Measurements from ENCODE around the gene TSTD1.
"Not testable (repeated sequence)": the region's sequence is repeated elsewhere in the genome, so short reads cannot be mapped to it uniquely, and the experiment has no call there.

TSTD1 gene

DNA sequence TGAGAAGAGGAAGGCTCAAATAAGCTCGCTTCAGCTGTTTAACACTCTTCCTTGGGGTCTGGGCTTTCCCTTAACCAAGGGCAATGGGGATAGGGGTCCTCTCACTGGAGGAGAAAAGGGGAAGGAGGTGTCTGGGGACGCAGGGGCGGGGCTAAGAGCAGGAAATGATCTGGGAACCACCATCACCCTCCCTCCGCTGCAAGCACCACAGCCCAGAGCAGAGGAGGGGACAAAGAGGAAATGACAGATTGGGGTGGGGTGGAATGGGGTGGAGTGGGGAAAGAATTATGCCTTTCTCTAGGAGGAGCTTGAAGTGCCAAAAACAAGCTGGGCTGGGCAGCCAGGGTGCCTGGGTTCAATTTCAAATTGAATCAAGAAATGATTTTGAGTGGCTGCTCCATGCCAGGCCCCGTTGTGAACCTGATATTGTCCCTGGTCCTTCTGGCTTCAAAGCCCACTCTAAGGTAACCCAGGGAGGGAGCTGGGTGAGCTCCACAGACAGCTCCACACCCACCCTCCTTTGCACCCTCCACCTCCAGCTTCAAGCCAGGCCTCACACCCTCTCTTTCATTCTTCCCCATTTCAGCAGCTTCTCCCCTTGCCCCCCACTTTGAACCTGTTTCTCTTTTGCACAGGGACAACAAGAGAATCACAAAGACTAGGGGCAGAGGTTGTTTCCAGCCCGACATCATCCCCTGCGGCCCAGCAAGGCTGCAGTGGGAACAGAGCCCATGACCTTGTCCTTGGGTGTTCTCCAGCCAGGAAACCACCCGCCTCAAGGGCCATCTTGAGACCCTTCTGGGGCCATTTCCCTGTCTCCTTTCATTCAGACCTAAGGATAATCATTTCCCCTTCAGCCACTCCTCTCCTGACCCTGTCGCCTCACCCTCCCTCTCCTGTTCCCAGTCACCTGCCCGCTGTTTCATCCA lies 29.8 kb upstream of the TSTD1 start:
- peak; percentile 93 for DNase-seq

GRCh38 chr1:161066694-161067093 lies 27.9 kb upstream of the TSTD1 start:
- no peak for DNase-seq

DNA sequence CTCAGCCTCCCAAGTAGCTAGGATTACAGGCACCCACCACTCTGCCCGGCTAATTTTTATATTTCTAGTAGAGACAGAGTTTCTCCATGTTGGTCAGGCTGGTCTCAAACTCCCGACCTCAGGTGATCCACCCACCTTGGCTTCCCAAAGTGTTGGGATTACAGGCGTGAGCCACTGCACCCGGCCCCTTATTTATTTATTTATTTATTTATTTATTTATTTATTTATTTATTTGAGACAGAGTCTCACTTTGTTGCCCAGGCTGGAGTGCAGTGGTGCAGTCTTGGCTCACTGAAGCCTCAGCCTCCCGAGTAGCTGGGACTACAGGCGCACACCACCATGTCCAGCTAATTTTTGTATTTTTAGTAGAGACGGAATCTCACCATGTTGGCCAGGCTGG lies 26.9 kb upstream of the TSTD1 start:
- DNase-seq, result not testable (repeated sequence)

- DNase-seq, result not testable (repeated sequence)
Measured at GRCh38 chr1:161063936-161064335, 25.2 kb upstream of the TSTD1 start.

- no peak for DNase-seq
Measured at GRCh38 chr1:161061419-161061818, 22.7 kb upstream of the TSTD1 start.

- no peak for DNase-seq
Measured at GRCh38 chr1:161059293-161059692, 20.5 kb upstream of the TSTD1 start.

DNA sequence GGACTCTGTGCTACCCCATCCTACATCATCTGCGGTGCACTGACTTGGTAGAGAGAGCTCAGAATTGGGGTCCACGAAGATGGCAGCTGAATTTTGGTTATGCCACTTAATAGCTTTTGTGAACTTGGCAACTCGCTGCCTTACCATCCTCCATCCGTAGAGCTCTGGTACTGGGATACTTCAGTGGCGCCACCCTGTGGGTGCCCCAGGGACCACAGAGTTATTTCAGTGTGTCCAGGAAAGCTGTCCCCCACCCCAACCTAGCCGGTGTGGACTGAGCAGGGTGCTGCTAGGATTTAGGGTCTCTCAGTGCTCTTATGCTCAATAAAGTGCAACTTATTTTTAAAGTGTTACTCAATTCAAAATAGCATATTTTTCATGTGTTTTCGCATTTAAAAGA lies 16.0 kb upstream of the TSTD1 start:
- DNase-seq, result no peak

- DNase-seq, result no peak
Measured at GRCh38 chr1:161054232-161054631, 15.5 kb upstream of the TSTD1 start.

DNA sequence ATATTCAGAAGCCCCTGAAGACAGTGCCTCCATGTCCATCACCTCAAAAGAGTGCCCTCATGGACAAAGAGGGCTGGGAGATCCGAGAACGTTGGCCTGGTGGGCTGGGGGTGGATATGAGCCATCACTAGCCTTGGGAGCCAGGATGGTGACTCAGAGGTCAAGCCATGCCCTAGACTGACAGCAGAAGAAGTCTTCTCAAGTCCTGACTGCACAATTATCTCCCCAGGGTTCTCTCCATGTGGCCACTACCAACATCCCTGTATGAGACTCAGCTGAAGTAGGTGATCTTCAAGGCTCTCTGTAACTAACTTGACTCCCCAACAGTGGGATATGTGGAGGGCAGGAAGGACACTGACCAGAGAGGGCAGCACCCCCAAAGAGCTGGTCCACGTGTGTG lies 14.1 kb upstream of the TSTD1 start:
- DNase-seq, result no peak

GRCh38 chr1:161051219-161051618 lies 12.5 kb upstream of the TSTD1 start:
- no peak for DNase-seq

- no peak for DNase-seq
Measured at GRCh38 chr1:161048949-161049722, 10.4 kb upstream of the TSTD1 start.

GRCh38 chr1:161047436-161048420 lies 9.0 kb upstream of the TSTD1 start:
- no peak for DNase-seq

DNA sequence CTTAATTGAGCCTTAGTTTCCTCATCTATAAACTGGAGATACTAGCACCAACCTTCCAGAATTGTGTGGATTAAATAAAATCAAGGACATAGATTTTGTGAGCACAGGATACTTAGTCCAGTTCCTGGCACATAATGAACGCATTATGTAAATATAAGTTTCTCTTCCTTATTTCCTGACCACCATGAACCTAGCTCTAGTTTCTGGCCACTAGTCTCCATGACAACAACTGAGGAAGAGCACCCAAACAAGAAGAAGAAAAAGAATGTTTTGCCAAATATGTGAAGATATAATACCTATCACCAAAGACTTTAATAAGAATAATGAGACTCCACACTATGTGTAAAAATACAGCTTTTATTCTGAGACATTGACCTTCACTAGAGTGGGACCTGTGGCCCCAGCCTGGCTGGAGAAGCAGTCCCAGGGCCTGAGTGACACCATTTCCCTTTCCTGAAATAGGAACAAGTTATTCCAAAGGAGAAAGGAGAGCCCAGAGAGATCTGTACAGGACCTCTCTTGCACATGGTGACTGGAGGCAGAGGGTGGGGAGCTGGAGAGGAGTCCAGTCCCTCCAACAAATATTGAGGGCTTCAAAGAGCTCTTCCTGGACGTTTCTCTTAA lies 8.0 kb upstream of the TSTD1 start:
- DNase-seq, result peak; percentile 86

DNA sequence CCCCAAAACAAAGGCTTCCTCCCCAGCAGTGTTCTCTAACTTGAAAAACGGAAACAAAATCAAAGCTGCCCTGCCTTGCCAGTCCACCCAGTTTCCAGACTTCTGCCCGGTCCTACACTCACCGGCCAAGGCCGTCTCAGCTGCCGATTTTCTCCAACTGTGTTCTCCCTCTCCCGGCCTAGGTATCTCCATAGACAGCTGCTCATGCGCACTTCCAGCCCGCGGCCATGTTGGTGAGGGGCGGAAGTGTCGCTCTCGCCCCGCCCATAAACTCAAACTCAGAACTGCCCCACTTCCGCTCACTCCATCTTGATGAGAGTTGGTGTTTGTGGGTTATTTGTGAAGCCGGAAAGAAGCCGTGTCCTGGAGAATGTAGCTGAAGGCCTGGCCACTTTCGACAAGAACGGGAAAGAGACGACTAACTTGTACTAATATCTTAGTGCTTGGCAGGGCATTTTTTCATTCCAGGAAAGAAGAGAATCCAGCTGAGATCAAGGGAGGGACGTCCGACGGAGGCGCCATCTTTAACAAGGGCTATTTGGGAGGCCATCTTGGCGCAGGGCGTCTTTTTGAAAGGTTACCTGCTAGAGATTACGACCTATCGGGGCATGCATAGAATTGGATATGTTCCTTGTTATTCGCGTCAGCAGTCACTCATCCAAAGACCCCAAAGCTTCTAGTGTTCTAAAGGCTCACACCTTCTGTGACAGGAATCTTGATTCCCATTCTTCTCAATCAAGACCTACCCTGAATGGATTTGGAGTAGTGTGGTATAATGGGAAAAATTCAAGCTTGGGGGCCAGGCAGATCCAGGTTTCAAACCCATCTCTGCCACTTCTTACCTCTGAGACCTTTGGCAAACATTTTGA lies 7.2 kb upstream of the TSTD1 start, which contains the start of gene USF1:
USF1 (minus strand) TSS at position 242 of the 869 bp plus-strand sequence. CDS start 2,702 bp downstream, outside the sequence.
- peak; percentile 97 for DNase-seq

DNA sequence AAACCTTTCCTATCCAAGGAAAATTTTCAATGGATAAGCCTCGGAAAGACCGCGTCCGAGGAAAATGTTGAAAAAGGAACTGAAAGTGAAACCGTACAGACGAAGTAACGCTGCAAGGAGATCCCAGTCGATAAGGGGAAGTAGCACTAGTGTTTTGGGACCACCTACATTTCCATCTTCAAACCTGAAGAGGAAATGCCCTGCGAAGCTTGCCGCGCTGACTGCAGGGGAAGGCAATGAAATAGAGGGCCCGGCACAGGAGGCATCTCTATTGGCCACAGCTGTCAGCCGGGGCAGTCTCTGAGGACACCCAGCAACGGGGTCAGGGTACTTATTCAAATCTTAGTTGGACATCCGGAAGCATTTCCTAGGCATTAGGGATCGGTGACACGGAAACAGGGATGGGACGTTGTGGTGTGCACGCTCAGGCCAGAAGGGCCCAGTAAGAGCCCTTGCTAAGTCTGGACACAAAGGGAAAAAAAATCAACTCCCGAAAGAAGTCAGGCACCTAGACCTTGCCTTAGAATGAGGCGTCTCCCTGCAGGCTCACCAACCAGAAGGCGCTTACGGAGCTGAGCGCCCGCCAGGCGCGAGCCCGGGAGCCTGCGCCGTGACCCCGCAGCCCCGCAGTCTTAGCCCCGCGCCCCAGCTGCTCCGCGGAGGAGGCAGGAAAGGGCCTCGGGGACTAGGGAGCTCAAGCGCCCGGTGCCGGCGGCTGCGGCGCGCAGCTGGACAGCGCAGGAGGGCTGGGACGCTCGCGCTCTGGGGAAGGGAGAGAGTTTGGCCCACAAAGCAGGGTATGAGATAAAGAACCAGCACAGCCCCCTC lies 6.4 kb upstream of the TSTD1 start:
- DNase-seq, result peak; percentile 90

GRCh38 chr1:161044535-161044907 lies 5.8 kb upstream of the TSTD1 start:
- no peak for DNase-seq

- no peak for DNase-seq
Measured at GRCh38 chr1:161039546-161039945, 782 bp upstream of the TSTD1 start.

GRCh38 chr1:161039154-161039545 lies 386 bp upstream of the TSTD1 start:
- no peak for DNase-seq

DNA sequence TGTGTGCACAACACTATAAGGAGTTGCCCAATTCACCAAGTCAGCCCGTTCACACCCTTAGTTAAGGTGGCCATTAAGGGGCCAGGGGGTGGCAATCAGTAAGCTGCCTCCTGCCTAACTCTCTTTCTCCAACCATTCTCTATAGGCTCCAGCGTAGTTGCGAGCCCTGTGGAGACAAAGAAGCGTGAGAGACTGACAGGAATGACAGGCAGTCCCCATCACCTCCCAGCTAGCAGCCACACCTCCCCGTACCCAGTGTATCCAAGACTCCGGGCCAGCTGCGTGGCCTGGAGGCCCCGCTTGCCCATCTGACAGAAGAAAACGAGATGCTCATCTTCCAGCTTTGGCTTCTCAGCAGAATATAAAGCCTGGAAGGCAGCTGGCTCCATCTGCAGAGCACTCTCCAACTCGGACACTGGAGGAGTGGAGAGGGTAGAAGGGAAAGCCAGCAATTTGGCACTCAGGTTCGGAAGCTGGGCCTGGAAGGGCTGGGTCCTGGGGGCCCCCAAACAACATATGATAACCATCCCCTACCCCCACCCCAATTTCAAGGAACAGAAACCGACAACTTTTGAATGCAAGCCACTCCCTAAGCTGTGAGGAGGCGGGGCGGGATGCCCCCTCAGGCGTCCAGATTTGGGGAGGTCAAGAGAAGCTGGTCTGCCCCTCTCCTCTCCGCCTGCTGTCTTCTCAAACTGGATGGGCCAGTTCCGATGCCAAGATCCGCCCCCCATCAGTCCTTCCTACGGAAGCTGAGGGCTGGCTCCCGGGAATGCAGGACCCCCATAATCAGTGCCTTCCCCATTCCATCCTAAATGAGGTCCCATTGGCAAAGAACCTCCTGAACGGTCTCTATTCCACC lies 872 bp downstream of the TSTD1 start:
- no peak for DNase-seq
